Measurements from ENCODE around the gene PXN.

DNA sequence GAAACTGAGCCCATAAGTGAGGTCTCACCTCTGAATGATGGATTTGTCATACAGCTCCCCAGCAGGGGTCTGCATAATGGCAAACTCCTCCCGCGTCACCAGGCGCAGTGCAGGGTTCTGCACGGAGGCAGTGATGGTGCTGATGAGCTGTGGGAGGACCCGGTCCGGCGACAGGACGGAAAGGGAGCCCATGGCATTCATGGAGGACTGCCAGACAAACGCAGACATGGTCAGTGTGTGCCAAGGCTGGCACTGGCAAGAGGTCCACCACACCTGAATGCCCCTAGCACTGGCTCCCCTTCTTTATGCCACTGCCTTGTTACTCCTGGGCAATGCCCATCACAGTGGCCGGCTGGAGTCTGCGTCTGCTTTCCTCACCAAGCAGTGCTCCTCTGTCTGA is 103.7 kb downstream of the PXN start:
- TF ChIP-seq, protein P1, sequence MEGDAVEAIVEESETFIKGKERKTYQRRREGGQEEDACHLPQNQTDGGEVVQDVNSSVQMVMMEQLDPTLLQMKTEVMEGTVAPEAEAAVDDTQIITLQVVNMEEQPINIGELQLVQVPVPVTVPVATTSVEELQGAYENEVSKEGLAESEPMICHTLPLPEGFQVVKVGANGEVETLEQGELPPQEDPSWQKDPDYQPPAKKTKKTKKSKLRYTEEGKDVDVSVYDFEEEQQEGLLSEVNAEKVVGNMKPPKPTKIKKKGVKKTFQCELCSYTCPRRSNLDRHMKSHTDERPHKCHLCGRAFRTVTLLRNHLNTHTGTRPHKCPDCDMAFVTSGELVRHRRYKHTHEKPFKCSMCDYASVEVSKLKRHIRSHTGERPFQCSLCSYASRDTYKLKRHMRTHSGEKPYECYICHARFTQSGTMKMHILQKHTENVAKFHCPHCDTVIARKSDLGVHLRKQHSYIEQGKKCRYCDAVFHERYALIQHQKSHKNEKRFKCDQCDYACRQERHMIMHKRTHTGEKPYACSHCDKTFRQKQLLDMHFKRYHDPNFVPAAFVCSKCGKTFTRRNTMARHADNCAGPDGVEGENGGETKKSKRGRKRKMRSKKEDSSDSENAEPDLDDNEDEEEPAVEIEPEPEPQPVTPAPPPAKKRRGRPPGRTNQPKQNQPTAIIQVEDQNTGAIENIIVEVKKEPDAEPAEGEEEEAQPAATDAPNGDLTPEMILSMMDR (IDR thresholded peaks at IDR 0.05): no peak
- no peak for TF ChIP-seq POLR2A (IDR thresholded peaks at IDR 0.05)

Data from body of pancreas (tissue), 4 donors.